GM23338 (cell line): ENCODE measurements around the gene TRIP10. TPM values are rescaled to one million over a fixed set of nuclear protein-coding genes. Genes with fewer than 3 reads are reported as not detected.
"Not testable (repeated sequence)": the region's sequence is repeated elsewhere in the genome, so short reads cannot be mapped to it uniquely, and the experiment has no call there.

Experiments used
- ATAC-seq: fragments of 200-7000 bp; cut with Tn5 transposase; 3 replicates; pipeline ENCODE4 v1.9.1; 2020
- DNase-seq: peaks from one replicate; pipeline ENCODE4 v3.0.0-alpha.2; 2015; ENCODE audit warnings: low spot score
- H2AFZ ChIP-seq: fragments of 200-600 bp; sonication (generic); 2 replicates; pipeline ENCODE4 v1.8.0; 2016; ENCODE audit warnings: antibody characterized with exemption, mild to moderate bottlenecking, moderate library complexity
- H3F3A ChIP-seq: fragments of 200-600 bp; sonication (generic); replicated peaks from 2 replicates; pipeline ENCODE4 v1.8.0; 2017; ENCODE audit warnings: antibody characterized with exemption, mixed run types, low read depth
- H3K27ac ChIP-seq: fragments of 200-600 bp; sonication (generic); 2 replicates; pipeline ENCODE4 v1.6.1; 2016; ENCODE audit warnings: low read depth
- H3K27me3 ChIP-seq: fragments of 200-600 bp; sonication (generic); 2 replicates; pipeline ENCODE4 v1.8.0; 2016; ENCODE audit warnings: mild to moderate bottlenecking, mixed run types, moderate library complexity; ENCODE audit not compliant: insufficient read depth
- H3K36me3 ChIP-seq: fragments of 200-600 bp; sonication (generic); 2 replicates; pipeline ENCODE4 v1.8.0; 2016; ENCODE audit warnings: mild to moderate bottlenecking; ENCODE audit not compliant: insufficient read depth
- H3K4me1 ChIP-seq: fragments of 200-600 bp; sonication (generic); 2 replicates; pipeline ENCODE4 v1.8.0; 2016; ENCODE audit warnings: mild to moderate bottlenecking, moderate library complexity; ENCODE audit not compliant: insufficient read depth
- H3K4me2 ChIP-seq: fragments of 200-600 bp; sonication (generic); 2 replicates; pipeline ENCODE4 v1.7.1; 2017; ENCODE audit warnings: mixed run types
- H3K4me3 ChIP-seq: fragments of 200-600 bp; sonication (generic); 2 replicates; pipeline ENCODE4 v1.6.1; 2016; ENCODE audit warnings: mixed run types
- H3K79me2 ChIP-seq: fragments of 200-600 bp; sonication (generic); replicated peaks from 2 replicates; pipeline ENCODE4 v1.8.0; 2017; ENCODE audit warnings: mild to moderate bottlenecking; ENCODE audit not compliant: insufficient read depth
- H3K9me2 ChIP-seq: fragments of 200-600 bp; sonication (generic); 2 replicates; pipeline ENCODE4 v1.8.0; 2017; ENCODE audit not compliant: insufficient read depth
- H4K20me1 ChIP-seq: fragments of 200-600 bp; sonication (generic); replicated peaks from 2 replicates; pipeline ENCODE4 v1.8.0; 2017; ENCODE audit warnings: mild to moderate bottlenecking; ENCODE audit not compliant: insufficient read depth
- H3K27ac Mint-ChIP-seq: 2 replicates; pipeline ENCODE4 v1.8.0; 2020; ENCODE audit warnings: inconsistent platforms, mild to moderate bottlenecking, moderate library complexity, mixed read lengths
- H3K27me3 Mint-ChIP-seq: 3 replicates; pipeline ENCODE4 v1.8.0; 2022; ENCODE audit warnings: low read depth, mild to moderate bottlenecking, moderate library complexity, mixed read lengths, inconsistent platforms; ENCODE audit not compliant: insufficient read depth, poor library complexity
- H3K36me3 Mint-ChIP-seq: 3 replicates; pipeline ENCODE4 v1.8.0; 2021; ENCODE audit warnings: low read depth, mild to moderate bottlenecking, inconsistent platforms, moderate library complexity, mixed read lengths
- H3K4me1 Mint-ChIP-seq: 3 replicates; pipeline ENCODE4 v1.8.0; 2020; ENCODE audit warnings: mild to moderate bottlenecking, inconsistent platforms, mixed read lengths
- H3K4me3 Mint-ChIP-seq: 3 replicates; pipeline ENCODE4 v1.8.0; 2021; ENCODE audit warnings: moderate library complexity, mild to moderate bottlenecking, inconsistent platforms, mixed read lengths
- H3K9me3 Mint-ChIP-seq: 3 replicates; pipeline ENCODE4 v1.8.0; 2020; ENCODE audit warnings: moderate library complexity, mild to moderate bottlenecking, inconsistent platforms, mixed read lengths
- CREB1 ChIP-seq: fragments of 250-450 bp; sonication (Bioruptor Pico); IDR thresholded peaks from 2 replicates; pipeline ENCODE4 v1.5.0; 2020; ENCODE audit warnings: low read depth, mild to moderate bottlenecking, moderate library complexity
- EZH2 ChIP-seq: fragments of 200-600 bp; sonication (generic); IDR thresholded peaks from one replicate; pipeline ENCODE4 v1.8.0; 2017; ENCODE audit warnings: antibody characterized with exemption, mild to moderate bottlenecking, low read depth; ENCODE audit not compliant: unreplicated experiment
- EZH2phosphoT487 ChIP-seq: fragments of 200-600 bp; sonication (generic); IDR thresholded peaks from one replicate; pipeline ENCODE4 v1.8.1; 2018; ENCODE audit warnings: antibody characterized with exemption; ENCODE audit not compliant: unreplicated experiment
- JUNB ChIP-seq: IDR thresholded peaks from one replicate; pipeline ENCODE4 v1.6.1; 2016; ENCODE audit warnings: antibody characterized with exemption; ENCODE audit not compliant: unreplicated experiment
- NANOG ChIP-seq: IDR thresholded peaks from 2 replicates; pipeline ENCODE4 v1.6.1; 2016; ENCODE audit warnings: antibody characterized with exemption, borderline replicate concordance
- POLR2AphosphoS5 ChIP-seq: IDR thresholded peaks from 2 replicates; pipeline ENCODE4 v1.6.1; 2016; ENCODE audit warnings: antibody characterized with exemption, low read depth
- STAT1 ChIP-seq: IDR thresholded peaks from one replicate; pipeline ENCODE4 v1.6.1; 2016; ENCODE audit warnings: antibody characterized with exemption; ENCODE audit not compliant: unreplicated experiment
- ZNF114 ChIP-seq: fragments of 250-450 bp; sonication (Bioruptor Pico); IDR thresholded peaks from 2 replicates; pipeline ENCODE4 v1.5.0; 2020; ENCODE audit warnings: mild to moderate bottlenecking, moderate library complexity
- ZNF331 ChIP-seq: fragments of 250-450 bp; sonication (Bioruptor Pico); IDR thresholded peaks from 2 replicates; pipeline ENCODE4 v1.5.0; 2020; ENCODE audit warnings: low read depth, mild to moderate bottlenecking, moderate library complexity
- polyA plus RNA-seq: library from polyadenylated mRNA; unstranded; fragments of >200 nt; fragmentation: Nextera tagmentation; extraction: Ambion mirVana; gene quantifications from 2 replicates; pipeline ENCODE4 v1.2.1, GENCODE V29; 2016
- total RNA-seq: library from RNA; depleted of rRNA; stranded (reverse); fragments of >200 nt; shearing (Covaris generic); gene quantifications from 2 replicates; pipeline ENCODE4 v1.2.3, GENCODE V29; 2014
- TF ChIP-seq, protein P1 (sequence below), 2 experiments: fragments of 200-600 bp in 1 of 2; sonication (generic) in 1 of 2; conservative IDR thresholded peaks; 2 replicates each; pipeline versions ENCODE4 v1.5.1 to v1.6.1; 2016 to 2017; ENCODE audit warnings: antibody characterized with exemption in 2 of 2, low read depth in 2 of 2, mild to moderate bottlenecking in 2 of 2, moderate library complexity in 1 of 2
- TF ChIP-seq, protein P2 (sequence below): IDR thresholded peaks from one replicate; pipeline ENCODE4 v1.6.1; 2018; ENCODE audit warnings: antibody characterized with exemption; ENCODE audit not compliant: unreplicated experiment

The TRIP10 gene
- total and polyA plus RNA-seq, 2 experiments from 2014 or later: 56.8 to 68.5 TPM

DNA sequence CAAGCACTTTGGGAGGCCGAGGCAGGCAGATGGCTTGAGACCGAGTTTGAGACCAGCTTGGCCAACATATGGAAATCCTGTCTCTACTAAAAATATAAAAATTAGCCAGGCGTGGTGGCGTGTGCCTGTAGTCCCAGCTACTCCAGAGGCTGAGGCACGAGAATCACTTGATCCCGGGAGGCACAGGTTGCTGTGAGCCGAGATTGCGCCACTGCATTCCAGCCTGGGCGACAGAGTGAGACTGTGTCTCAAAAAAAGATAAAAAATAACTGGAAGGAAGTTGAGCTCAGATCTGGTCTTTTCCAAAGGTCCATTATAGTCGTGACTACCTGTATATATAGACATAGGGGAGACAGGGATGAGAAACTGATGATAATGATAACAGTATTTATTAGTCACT is 9.1 kb downstream of the TRIP10 start:
- peaks cover 24% of the 10 kb centered on the region for H3K27me3 Mint-ChIP-seq
- peaks cover 79% of the 10 kb centered on the region for H3K36me3 Mint-ChIP-seq

DNA sequence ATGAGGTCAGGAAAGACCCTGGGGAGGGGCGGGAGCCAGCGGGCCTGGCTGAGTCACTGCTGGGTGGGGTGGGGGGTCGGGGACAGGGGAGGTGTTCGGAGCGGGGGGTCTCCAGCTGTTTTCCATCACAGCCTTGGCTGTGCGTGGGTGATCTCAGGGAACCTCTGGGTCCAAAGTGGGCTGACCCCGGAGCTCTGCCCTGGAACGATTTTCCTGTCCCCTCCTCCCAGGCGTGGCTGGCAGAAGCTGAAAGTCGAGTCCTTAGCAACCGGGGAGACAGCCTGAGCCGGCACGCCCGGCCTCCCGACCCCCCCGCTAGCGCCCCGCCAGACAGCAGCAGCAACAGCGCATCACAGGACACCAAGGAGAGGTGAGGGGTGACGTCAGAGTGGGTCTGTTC is 10.6 kb downstream of the TRIP10 start:
- Mint-ChIP-seq H3K36me3 (peaks cover 73% of the 10 kb centered on the region), H3K27ac (no peak overlapping the region), H3K9me3 (no peaks in the 10 kb centered on the region), H3K27me3 (peaks cover 27% of the 10 kb centered on the region), H3K4me1 (peaks cover 3% of the 10 kb centered on the region; the same call in 1 of the 3 replicates), H3K4me3 (no peak overlapping the region)
- Histone ChIP-seq H3K4me1 (peaks cover 13% of the 10 kb centered on the region; the same call in 1 of the 2 replicates), H3K4me3 (no peak overlapping the region), H3F3A (peaks cover 15% of the 10 kb centered on the region), H3K79me2 (no peaks in the 10 kb centered on the region), H3K27ac (no peak overlapping the region), H3K27me3 (no peaks in the 10 kb centered on the region), H3K9me2 (no peaks in the 10 kb centered on the region), H4K20me1 (peaks cover 13% of the 10 kb centered on the region), H3K4me2 (no peak overlapping the region), H3K36me3 (peaks cover 43% of the 10 kb centered on the region), H2AFZ (no peak overlapping the region)
- ATAC-seq: no peak
- DNase-seq: no peak
- TF ChIP-seq EZH2: no peak
- TF ChIP-seq ZNF331 (CRISPR knock-in tag): no peak
- no peak for TF ChIP-seq ZNF114 (CRISPR knock-in tag)
- TF ChIP-seq POLR2AphosphoS5: no peak
- no peak for TF ChIP-seq CREB1 (CRISPR knock-in tag)
- no peak for TF ChIP-seq JUNB

More for the DNA sequence above, 9.1 kb downstream of the TRIP10 start:
- not testable (repeated sequence) for H3K4me3 ChIP-seq, H3K27ac Mint-ChIP-seq, ATAC-seq, DNase-seq, H3K27ac ChIP-seq, H3K4me2 ChIP-seq, H2AFZ ChIP-seq, H3K4me3 Mint-ChIP-seq, H3K79me2 ChIP-seq, H3K27me3 ChIP-seq, H3K9me3 Mint-ChIP-seq, H3K9me2 ChIP-seq
- Histone ChIP-seq H3F3A (peaks cover 15% of the 10 kb centered on the region), H3K4me1 (peaks cover 13% of the 10 kb centered on the region; the same call in 1 of the 2 replicates), H4K20me1 (peaks cover 13% of the 10 kb centered on the region), H3K36me3 (peaks cover 57% of the 10 kb centered on the region)
- peaks cover 12% of the 10 kb centered on the region for H3K4me1 Mint-ChIP-seq

DNA sequence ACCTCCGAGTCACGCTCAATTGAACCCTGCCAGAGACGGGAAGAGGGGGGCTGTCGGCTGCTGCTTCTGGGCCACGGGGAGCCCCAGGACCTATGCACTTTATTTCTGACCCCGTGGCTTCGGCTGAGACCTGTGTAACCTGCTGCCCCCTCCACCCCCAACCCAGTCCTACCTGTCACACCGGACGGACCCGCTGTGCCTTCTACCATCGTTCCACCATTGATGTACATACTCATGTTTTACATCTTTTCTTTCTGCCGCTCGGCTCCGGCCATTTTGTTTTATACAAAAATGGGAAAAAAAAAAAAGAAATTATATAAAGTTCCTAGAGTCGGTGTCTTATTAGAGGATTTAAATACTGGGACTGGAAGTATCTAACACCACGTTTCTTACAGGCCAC is 11.7 kb downstream of the TRIP10 start:
- peak overlapping the region; percentile 33; the same call in 1 of the 3 replicates for H3K4me3 Mint-ChIP-seq
- no peaks in the 10 kb centered on the region for H3K79me2 ChIP-seq
- H3K27ac Mint-ChIP-seq: no peak overlapping the region
- no peak overlapping the region for H3K4me3 ChIP-seq
- H3K4me1 Mint-ChIP-seq: peaks cover 3% of the 10 kb centered on the region; the same call in 1 of the 3 replicates
- no peak for DNase-seq
- no peaks in the 10 kb centered on the region for H3K9me2 ChIP-seq
- H3K27ac ChIP-seq: no peak overlapping the region
- H3K9me3 Mint-ChIP-seq: no peaks in the 10 kb centered on the region
- H3K27me3 Mint-ChIP-seq: peaks cover 27% of the 10 kb centered on the region
- H3K36me3 Mint-ChIP-seq: peaks cover 67% of the 10 kb centered on the region
- H4K20me1 ChIP-seq: peaks cover 13% of the 10 kb centered on the region
- no peak overlapping the region for H3K4me2 ChIP-seq
- H3K36me3 ChIP-seq: peaks cover 40% of the 10 kb centered on the region
- peaks cover 15% of the 10 kb centered on the region for H3F3A ChIP-seq
- peaks cover 13% of the 10 kb centered on the region; the same call in 1 of the 2 replicates for H3K4me1 ChIP-seq
- no peaks in the 10 kb centered on the region for H3K27me3 ChIP-seq
- ATAC-seq: no peak
- no peak overlapping the region for H2AFZ ChIP-seq
- TF ChIP-seq, protein P1, sequence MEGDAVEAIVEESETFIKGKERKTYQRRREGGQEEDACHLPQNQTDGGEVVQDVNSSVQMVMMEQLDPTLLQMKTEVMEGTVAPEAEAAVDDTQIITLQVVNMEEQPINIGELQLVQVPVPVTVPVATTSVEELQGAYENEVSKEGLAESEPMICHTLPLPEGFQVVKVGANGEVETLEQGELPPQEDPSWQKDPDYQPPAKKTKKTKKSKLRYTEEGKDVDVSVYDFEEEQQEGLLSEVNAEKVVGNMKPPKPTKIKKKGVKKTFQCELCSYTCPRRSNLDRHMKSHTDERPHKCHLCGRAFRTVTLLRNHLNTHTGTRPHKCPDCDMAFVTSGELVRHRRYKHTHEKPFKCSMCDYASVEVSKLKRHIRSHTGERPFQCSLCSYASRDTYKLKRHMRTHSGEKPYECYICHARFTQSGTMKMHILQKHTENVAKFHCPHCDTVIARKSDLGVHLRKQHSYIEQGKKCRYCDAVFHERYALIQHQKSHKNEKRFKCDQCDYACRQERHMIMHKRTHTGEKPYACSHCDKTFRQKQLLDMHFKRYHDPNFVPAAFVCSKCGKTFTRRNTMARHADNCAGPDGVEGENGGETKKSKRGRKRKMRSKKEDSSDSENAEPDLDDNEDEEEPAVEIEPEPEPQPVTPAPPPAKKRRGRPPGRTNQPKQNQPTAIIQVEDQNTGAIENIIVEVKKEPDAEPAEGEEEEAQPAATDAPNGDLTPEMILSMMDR (conservative IDR thresholded peaks at IDR 0.05; ENCODE audit: low read depth in 2 of 2): no peak
- TF ChIP-seq POLR2AphosphoS5 (no peak), NANOG (no peak), STAT1 (no peak), CREB1 (CRISPR knock-in tag) (no peak), EZH2 (no peak), EZH2phosphoT487 (no peak)
- TF ChIP-seq, protein P2, sequence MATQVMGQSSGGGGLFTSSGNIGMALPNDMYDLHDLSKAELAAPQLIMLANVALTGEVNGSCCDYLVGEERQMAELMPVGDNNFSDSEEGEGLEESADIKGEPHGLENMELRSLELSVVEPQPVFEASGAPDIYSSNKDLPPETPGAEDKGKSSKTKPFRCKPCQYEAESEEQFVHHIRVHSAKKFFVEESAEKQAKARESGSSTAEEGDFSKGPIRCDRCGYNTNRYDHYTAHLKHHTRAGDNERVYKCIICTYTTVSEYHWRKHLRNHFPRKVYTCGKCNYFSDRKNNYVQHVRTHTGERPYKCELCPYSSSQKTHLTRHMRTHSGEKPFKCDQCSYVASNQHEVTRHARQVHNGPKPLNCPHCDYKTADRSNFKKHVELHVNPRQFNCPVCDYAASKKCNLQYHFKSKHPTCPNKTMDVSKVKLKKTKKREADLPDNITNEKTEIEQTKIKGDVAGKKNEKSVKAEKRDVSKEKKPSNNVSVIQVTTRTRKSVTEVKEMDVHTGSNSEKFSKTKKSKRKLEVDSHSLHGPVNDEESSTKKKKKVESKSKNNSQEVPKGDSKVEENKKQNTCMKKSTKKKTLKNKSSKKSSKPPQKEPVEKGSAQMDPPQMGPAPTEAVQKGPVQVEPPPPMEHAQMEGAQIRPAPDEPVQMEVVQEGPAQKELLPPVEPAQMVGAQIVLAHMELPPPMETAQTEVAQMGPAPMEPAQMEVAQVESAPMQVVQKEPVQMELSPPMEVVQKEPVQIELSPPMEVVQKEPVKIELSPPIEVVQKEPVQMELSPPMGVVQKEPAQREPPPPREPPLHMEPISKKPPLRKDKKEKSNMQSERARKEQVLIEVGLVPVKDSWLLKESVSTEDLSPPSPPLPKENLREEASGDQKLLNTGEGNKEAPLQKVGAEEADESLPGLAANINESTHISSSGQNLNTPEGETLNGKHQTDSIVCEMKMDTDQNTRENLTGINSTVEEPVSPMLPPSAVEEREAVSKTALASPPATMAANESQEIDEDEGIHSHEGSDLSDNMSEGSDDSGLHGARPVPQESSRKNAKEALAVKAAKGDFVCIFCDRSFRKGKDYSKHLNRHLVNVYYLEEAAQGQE: no peak
